Kidney epithelial cell (primary cell): ENCODE results near the gene POU2F1. TPM values are rescaled to one million over a fixed set of nuclear protein-coding genes. Genes with fewer than 3 reads are reported as not detected.

Experiments used
- DNase-seq: peaks from one replicate; pipeline ENCODE4 v3.0.0-alpha.2; 2010; ENCODE audit warnings: low read depth
- H3K27me3 ChIP-seq: 2 replicates; pipeline ENCODE4 v1.6.0; 2011; ENCODE audit warnings: low read length; ENCODE audit not compliant: control insufficient read depth, insufficient read depth
- H3K36me3 ChIP-seq: 2 replicates; pipeline ENCODE4 v1.5.1; 2011; ENCODE audit warnings: low read length; ENCODE audit not compliant: control insufficient read depth, insufficient read depth
- H3K4me3 ChIP-seq: 2 replicates; pipeline ENCODE4 v1.5.1; 2011; ENCODE audit warnings: low read depth, mild to moderate bottlenecking, control low read depth, low read length
- total RNA-seq: library from RNA; depleted of rRNA; stranded (reverse); fragments of >200 nt; gene quantifications from 2 replicates; pipeline ENCODE4 v1.2.3, GENCODE V29; 2015
- TF ChIP-seq, protein P1 (sequence below): IDR thresholded peaks from 2 replicates; pipeline ENCODE4 v1.5.1; 2011; ENCODE audit warnings: mild to moderate bottlenecking, moderate library complexity, low read length, control low read depth, inconsistent platforms; ENCODE audit not compliant: insufficient read depth, poor library complexity, severe bottlenecking

POU2F1 gene
- total RNA-seq, 1 donor from 2014 or later, result 8.4 TPM

DNA sequence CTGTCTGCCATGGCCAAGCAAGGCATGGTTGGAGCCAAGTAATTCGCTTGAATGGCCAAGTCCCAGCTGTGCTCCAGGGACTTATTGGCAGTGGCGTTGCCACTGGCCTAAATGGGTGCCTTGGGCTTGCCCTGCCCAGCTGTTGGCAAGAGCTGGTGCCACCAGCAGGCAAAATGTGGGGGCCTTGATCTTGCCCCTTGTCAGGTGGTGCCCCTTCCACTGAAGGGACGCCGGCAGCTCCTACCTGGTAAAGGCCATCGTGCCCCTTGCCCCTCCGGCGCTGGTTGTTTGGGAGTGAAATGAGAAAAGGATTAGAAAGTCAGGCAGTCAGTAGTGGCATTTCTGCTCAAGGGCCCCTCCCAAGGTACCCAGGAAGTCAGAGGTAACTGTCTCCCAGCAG, 212.1 kb downstream of the POU2F1 start:
- no peaks in the 10 kb centered on the region for H3K27me3 ChIP-seq
- TF ChIP-seq, protein P1, sequence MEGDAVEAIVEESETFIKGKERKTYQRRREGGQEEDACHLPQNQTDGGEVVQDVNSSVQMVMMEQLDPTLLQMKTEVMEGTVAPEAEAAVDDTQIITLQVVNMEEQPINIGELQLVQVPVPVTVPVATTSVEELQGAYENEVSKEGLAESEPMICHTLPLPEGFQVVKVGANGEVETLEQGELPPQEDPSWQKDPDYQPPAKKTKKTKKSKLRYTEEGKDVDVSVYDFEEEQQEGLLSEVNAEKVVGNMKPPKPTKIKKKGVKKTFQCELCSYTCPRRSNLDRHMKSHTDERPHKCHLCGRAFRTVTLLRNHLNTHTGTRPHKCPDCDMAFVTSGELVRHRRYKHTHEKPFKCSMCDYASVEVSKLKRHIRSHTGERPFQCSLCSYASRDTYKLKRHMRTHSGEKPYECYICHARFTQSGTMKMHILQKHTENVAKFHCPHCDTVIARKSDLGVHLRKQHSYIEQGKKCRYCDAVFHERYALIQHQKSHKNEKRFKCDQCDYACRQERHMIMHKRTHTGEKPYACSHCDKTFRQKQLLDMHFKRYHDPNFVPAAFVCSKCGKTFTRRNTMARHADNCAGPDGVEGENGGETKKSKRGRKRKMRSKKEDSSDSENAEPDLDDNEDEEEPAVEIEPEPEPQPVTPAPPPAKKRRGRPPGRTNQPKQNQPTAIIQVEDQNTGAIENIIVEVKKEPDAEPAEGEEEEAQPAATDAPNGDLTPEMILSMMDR, result no peak
- H3K4me3 ChIP-seq, result no peak overlapping the region
- DNase-seq, result no peak
- no peaks in the 10 kb centered on the region for H3K36me3 ChIP-seq

DNA sequence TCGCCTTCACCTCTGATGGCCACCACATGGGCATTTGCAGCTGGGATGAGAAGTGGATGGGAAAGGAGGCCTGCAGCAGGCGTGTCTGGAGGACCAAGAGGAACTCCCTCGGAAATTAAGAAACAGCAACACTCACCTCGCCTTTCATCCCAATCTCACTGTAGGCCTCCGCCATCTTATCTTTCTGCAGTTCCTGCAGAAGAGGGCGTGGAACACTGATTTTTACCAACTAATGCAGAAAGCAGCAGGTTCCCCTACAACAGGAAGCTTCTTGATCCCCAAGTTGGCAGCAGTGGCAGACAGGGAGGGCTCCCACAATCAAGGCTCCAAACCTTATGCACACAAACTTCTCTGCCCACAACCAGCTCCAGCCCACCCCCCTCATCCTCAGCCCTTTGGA, 213.2 kb downstream of the POU2F1 start:
- no peak for DNase-seq
- Histone ChIP-seq H3K27me3 (peaks cover 4% of the 10 kb centered on the region), H3K36me3 (no peaks in the 10 kb centered on the region), H3K4me3 (no peak overlapping the region)
- TF ChIP-seq, protein P1, result no peak

DNA sequence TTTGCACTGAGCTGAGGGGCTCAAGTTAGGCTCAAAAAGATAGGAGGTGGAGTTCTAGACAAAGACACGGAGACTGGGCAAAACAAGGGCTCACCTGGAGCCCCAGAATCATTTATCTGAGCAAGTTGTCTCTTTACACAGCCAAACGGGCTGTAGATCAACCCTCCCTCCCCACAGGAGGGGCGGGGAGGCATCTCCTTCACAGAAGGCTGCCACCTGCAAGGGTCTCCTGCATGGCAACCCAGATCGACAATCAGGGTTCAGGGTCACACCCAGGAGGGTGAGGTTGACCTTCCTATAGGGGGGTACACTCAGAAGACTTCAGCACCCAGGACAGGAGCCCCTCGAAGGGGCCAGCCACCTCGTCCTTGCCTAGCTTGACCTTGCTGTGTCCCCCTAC, 213.6 kb downstream of the POU2F1 start:
- no peak for DNase-seq
- TF ChIP-seq, protein P1, result no peak
- no peak overlapping the region for H3K4me3 ChIP-seq
- peaks cover 8% of the 10 kb centered on the region for H3K27me3 ChIP-seq
- H3K36me3 ChIP-seq, result no peaks in the 10 kb centered on the region

DNA sequence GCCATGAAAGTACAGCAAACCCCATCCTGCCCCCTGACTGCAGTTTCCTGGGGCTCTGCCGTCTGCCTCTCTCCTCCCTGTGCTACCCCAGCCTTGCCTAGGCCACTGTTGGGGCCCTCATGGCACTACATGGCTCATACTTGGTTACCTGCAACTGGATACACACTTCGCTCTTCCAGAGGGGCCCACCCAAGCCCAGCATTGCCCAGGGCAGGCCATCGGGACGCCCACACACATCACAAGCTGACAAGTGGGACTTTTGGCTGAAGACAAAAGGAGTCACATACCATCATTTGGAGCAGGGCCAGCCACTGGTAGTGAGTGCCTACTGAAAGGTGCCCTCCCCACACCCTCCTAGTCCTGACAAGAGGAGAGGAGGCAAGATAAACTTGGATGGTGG, 214.8 kb downstream of the POU2F1 start:
- TF ChIP-seq, protein P1, result no peak

DNA sequence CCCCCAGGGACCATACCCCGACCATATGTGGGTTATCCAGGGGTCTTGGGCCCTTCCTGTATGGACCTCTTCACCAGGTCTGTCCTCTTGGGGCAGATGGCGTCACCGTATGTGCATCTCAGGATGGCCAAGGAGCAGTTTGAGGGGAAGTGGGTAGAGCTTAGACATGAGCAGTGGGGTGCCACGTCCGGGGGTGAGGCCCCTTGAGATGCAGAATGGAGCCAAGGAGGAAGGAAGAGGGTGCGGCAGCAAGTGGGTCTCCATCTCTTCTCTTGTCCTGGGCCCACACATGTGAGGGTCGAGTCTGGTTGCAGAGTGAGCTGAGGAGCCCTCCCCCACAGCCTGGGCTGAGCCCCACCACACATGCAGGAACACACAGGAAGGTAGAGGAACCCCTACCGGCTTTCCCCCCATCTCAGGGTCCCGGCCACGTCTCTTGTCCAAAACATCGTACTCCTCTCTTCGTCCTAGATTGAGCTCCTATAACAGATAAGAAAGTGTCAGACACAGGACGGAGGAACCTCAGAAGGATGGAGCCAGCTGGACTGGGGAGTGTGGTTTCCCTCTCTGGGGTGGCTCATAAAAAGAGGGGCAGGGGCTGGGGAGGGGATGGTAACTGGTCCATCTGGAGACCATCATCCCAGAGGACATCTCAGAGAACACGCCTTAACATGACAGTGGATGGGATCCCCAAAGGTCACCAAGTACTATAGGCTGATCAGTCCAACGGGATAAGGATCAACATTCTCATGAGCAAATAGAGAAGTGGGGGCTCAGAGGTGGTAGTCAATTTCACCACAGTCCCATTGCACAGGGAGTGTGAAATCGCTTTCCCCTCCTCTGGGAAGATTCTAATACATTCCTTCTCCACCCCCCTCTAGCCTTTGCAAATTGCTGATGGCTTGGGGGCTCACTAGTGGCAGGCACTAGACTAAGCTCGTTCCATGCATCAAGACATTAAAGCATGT, 217.8 kb downstream of the POU2F1 start:
- no peak overlapping the region for H3K4me3 ChIP-seq
- TF ChIP-seq, protein P1, result no peak
- no peak for DNase-seq
- H3K36me3 ChIP-seq, result no peaks in the 10 kb centered on the region
- peaks cover 13% of the 10 kb centered on the region for H3K27me3 ChIP-seq

More for the DNA sequence above, 214.8 kb downstream of the POU2F1 start:
- no peak for DNase-seq
- Histone ChIP-seq H3K27me3 (peaks cover 13% of the 10 kb centered on the region), H3K4me3 (no peak overlapping the region), H3K36me3 (no peaks in the 10 kb centered on the region)
